Measurements from ENCODE around the gene STX3. TPM values are rescaled to one million over a fixed set of nuclear protein-coding genes. Genes with fewer than 3 reads are reported as not detected.

Gene STX3
- total RNA-seq = 19.7 and 48.4 TPM in 2 replicates

GRCh38 chr11:59754859-59755700, at the start of gene STX3:
TSS of gene STX3 (plus strand) at chr11:59755376. CDS start at chr11:59755606, 230 bp downstream.

DNA sequence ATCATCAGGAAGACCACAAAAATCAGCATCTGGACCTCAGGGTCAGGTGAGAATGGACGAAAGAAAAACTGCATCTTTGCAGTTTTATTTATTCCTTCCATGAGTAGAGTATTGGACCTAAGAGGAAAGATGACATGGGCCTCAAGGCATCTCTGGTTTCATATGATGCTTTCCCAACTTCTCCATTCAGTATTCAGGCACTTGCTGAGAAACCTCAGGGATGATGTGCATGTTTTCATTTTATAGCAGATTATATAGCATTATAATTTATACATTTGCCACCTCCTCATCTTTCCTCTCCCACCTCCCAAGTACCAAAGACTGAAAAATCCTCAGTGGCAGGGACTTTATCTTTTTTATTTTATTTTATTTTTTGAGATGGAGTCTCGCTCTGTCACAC, 41.4 kb upstream of the STX3 start, which contains the start of gene OR10V1:
Gene OR10V1, minus strand, starts transcription at position 101 of the 400 bp plus-strand sequence. Its CDS starts 0 bp downstream, at position 101.

GRCh38 chr11:59810189-59810910, 55.2 kb downstream of the STX3 start, which contains the start of gene MRPL16:
TSS of gene MRPL16 (minus strand) at chr11:59810778. CDS start at chr11:59810658, 120 bp downstream.

GRCh38 chr11:59845399-59845798, 90.2 kb downstream of the STX3 start, which contains the start of gene CBLIF:
TSS of gene CBLIF (minus strand) at chr11:59845499. CDS start at chr11:59845453, 46 bp downstream.

Other genes with a start within 250 kb of the STX3 start
- gene OR4D9, start 243.8 kb upstream of the STX3 start, total RNA-seq = not detected in 2 replicates
- 16.5 and 22.4 TPM in 2 replicates for gene OSBP, start 139.6 kb upstream of the STX3 start, total RNA-seq
- 12.7 and 13.9 TPM in 2 replicates for gene PATL1, start 86.3 kb upstream of the STX3 start, total RNA-seq
- gene OR10V1, start 41.5 kb upstream of the STX3 start, total RNA-seq = not detected in 2 replicates
- 38.2 and 55.6 TPM in 2 replicates for gene MRPL16, start 55.4 kb downstream of the STX3 start, total RNA-seq
- gene CBLIF, start 90.1 kb downstream of the STX3 start, total RNA-seq = not detected in 2 replicates
- not detected in 2 replicates for gene TCN1, start 111.1 kb downstream of the STX3 start, total RNA-seq
- gene OOSP3, start 123.4 kb downstream of the STX3 start, total RNA-seq = not detected in 2 replicates
- not detected in 2 replicates for gene OOSP1, start 183.1 kb downstream of the STX3 start, total RNA-seq
- not detected in 2 replicates for gene OOSP4A, start 208.7 kb downstream of the STX3 start, total RNA-seq

Measured in mesangial cell (primary cell).